Esophagus muscularis mucosa (tissue), 4 donors: ENCODE measurements around the gene ARID4B. TPM values are rescaled to one million over a fixed set of nuclear protein-coding genes. Genes with fewer than 3 reads are reported as not detected.
"Not testable (repeated sequence)": the region's sequence is repeated elsewhere in the genome, so short reads cannot be mapped to it uniquely, and the experiment has no call there.

Experiments used
- DNase-seq: peaks from one replicate; pipeline ENCODE4 v3.0.0-alpha.2; 2017; ENCODE audit errors: extremely low spot score
- H3K27ac ChIP-seq, 4 donors: fragments of 200-600 bp; sonication (generic); replicated peaks in 1 of 4; 1 replicate in 3 of 4; 2 replicates in 1 of 4; pipeline ENCODE4 v1.5.1; 2016 to 2019; ENCODE audit warnings: mild to moderate bottlenecking in 1 of 4
- H3K27me3 ChIP-seq, 4 donors: fragments of 200-600 bp; sonication (generic); one replicate each; pipeline versions ENCODE4 v1.5.1 to v1.6.0; 2016 to 2019
- H3K36me3 ChIP-seq, 4 donors: fragments of 200-600 bp; sonication (generic); one replicate each; pipeline ENCODE4 v1.5.1; 2016 to 2019
- H3K4me1 ChIP-seq, 4 donors: fragments of 200-600 bp; sonication (generic); one replicate each; pipeline ENCODE4 v1.5.1; 2016 to 2019
- H3K4me3 ChIP-seq, 4 donors: fragments of 200-600 bp; sonication (generic); 1 replicate in 2 of 4; 2 replicates in 2 of 4; pipeline ENCODE4 v1.5.1; 2016 to 2019; ENCODE audit warnings: mild to moderate bottlenecking in 4 of 4, moderate library complexity in 1 of 4
- H3K9me3 ChIP-seq, 4 donors: fragments of 200-600 bp; sonication (generic); 1 replicate in 3 of 4; 2 replicates in 1 of 4; pipeline ENCODE4 v1.5.1; 2016 to 2019
- EP300 ChIP-seq: sonication (generic); formaldehyde crosslinking; IDR thresholded peaks from one replicate; pipeline ENCODE4 v1.6.1; 2017; ENCODE audit warnings: antibody characterized with exemption
- POLR2A ChIP-seq: fragments of 450-650 bp; IDR thresholded peaks from one replicate; pipeline ENCODE4 v1.6.1; 2017; ENCODE audit warnings: antibody characterized with exemption, moderate library complexity, mild to moderate bottlenecking, low read depth
- POLR2AphosphoS5 ChIP-seq, 2 donors: sonication (generic); formaldehyde crosslinking; IDR thresholded peaks; one replicate each; pipeline ENCODE4 v1.6.1; 2017; ENCODE audit warnings: antibody characterized with exemption in 2 of 2
- WGBS: methylation state at CpG from one replicate; pipeline ENCODE4 v1.1.5; 2018; 5-methylcytosine and 5-hydroxymethylcytosine counted together
- intact Hi-C: fragments of 100-400 bp; cut with DNase I; formaldehyde crosslinking; loops from one replicate; pipeline ENCODE4 v1.15.1; 2023
- total RNA-seq, 4 donors: library from RNA; depleted of rRNA; stranded (reverse); fragments of >200 nt; gene quantifications; one replicate each; pipeline versions ENCODE4 v1.1.0 to v1.2.1, GENCODE V29; 2016
- TF ChIP-seq, protein P1 (sequence below), 3 experiments: fragments of 200-600 bp in 2 of 3; fragments of 450-650 bp in 1 of 3; sonication (generic) in 2 of 3; IDR thresholded peaks; one replicate each; pipeline ENCODE4 v1.5.1; 2017 to 2019; ENCODE audit warnings: antibody characterized with exemption in 3 of 3, mild to moderate bottlenecking in 2 of 3, moderate library complexity in 1 of 3

The ARID4B gene
- total RNA-seq, 4 donors from 2014 or later = 23.0 to 38.2 (median 29.2) TPM

DNA sequence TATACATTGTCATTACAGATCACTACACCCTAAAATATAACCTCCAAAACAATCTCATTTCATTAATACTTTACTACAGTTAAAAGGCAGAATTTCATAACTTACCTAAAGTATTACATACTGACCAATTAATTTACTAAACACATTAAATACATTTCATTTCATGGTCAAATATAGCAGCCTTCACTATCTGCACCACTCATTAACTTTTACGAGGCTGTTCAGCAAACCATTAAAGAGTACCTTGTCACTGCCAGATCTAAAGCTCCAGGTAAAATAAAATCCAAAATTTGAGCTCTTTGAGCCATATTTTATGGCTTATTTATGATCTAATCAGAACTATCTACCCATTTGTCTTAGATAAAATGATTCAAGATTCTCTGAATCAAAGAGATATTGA, 100.6 kb downstream of the ARID4B start:
- Histone ChIP-seq H3K9me3 (no peaks in the 10 kb centered on the region), H3K4me1 (no peaks in the 10 kb centered on the region), H3K27ac (no peak overlapping the region), H3K4me3 (no peak overlapping the region), H3K27me3 (no peaks in the 10 kb centered on the region), H3K36me3 (peaks cover 15 to 86% (median 46%) of the 10 kb centered on the region in 4 donors)
- WGBS = 83% methylated on average over 1 of the region's 1 CpG
- intact Hi-C loops = no loop called here
- TF ChIP-seq, protein P1, sequence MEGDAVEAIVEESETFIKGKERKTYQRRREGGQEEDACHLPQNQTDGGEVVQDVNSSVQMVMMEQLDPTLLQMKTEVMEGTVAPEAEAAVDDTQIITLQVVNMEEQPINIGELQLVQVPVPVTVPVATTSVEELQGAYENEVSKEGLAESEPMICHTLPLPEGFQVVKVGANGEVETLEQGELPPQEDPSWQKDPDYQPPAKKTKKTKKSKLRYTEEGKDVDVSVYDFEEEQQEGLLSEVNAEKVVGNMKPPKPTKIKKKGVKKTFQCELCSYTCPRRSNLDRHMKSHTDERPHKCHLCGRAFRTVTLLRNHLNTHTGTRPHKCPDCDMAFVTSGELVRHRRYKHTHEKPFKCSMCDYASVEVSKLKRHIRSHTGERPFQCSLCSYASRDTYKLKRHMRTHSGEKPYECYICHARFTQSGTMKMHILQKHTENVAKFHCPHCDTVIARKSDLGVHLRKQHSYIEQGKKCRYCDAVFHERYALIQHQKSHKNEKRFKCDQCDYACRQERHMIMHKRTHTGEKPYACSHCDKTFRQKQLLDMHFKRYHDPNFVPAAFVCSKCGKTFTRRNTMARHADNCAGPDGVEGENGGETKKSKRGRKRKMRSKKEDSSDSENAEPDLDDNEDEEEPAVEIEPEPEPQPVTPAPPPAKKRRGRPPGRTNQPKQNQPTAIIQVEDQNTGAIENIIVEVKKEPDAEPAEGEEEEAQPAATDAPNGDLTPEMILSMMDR (IDR thresholded peaks at IDR 0.05) = no peak
- no peak for TF ChIP-seq POLR2A
- no peak for DNase-seq

DNA sequence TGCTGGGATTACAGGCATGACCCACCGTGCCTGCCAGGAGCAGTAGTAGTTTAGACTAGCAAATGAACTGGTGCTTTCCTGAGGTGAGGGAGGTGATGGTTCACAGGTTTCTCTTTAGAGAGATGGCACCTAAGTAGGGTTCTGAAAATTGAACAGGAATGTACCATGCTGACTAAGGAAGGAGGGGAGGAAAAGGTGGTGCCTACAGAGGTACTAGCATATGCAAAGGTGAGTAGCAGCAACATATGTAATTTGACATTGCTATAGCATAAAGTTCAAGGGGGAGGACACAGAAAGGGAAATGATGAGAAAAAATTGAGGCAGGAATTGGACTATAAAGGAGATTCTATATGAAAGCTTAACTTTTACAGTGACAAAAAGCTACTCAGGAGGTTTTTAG, 101.0 kb downstream of the ARID4B start:
- no peak overlapping the region for H3K4me3 ChIP-seq
- WGBS = 78% methylated on average over 1 of the region's 1 CpG
- H3K9me3 ChIP-seq = no peaks in the 10 kb centered on the region
- H3K27ac ChIP-seq = no peak overlapping the region
- H3K27me3 ChIP-seq = no peaks in the 10 kb centered on the region
- TF ChIP-seq EP300 (no peak), POLR2A (no peak), POLR2AphosphoS5 (IDR thresholded peaks at IDR 0.05) (no peak)
- TF ChIP-seq, protein P1 (IDR thresholded peaks at IDR 0.05) = no peak
- H3K4me1 ChIP-seq = no peaks in the 10 kb centered on the region
- DNase-seq = no peak
- intact Hi-C loops = no loop called here
- peaks cover 18 to 87% (median 49%) of the 10 kb centered on the region in 4 donors for H3K36me3 ChIP-seq

DNA sequence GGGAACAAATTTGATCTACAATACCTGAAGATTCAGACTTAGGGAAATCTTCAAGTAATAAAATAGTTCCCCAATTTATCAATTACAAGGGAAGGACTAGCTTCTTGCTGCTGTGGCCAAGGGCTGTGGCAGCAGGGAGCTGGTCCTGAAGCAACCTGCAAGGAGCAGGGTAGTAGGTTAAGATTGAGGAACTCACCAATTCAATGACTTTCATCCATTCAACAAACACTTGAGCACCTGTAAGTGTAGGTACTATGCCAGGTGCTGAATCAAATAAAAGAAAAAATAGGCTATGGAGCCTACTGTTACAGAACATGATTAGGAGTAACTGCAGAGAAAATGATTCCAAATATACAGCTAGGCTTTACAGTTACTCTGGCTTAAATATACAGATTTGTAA, 102.7 kb downstream of the ARID4B start:
- Histone ChIP-seq H3K27me3 (no peaks in the 10 kb centered on the region), H3K4me1 (no peaks in the 10 kb centered on the region), H3K4me3 (no peak overlapping the region), H3K36me3 (peaks cover 22 to 82% (median 54%) of the 10 kb centered on the region in 4 donors), H3K9me3 (no peaks in the 10 kb centered on the region), H3K27ac (no peak overlapping the region)
- intact Hi-C loops = no loop called here
- TF ChIP-seq POLR2A = no peak
- TF ChIP-seq POLR2AphosphoS5 (IDR thresholded peaks at IDR 0.05) = no peak
- TF ChIP-seq EP300 = no peak
- TF ChIP-seq, protein P1 (IDR thresholded peaks at IDR 0.05) = no peak
- no peak for DNase-seq

DNA sequence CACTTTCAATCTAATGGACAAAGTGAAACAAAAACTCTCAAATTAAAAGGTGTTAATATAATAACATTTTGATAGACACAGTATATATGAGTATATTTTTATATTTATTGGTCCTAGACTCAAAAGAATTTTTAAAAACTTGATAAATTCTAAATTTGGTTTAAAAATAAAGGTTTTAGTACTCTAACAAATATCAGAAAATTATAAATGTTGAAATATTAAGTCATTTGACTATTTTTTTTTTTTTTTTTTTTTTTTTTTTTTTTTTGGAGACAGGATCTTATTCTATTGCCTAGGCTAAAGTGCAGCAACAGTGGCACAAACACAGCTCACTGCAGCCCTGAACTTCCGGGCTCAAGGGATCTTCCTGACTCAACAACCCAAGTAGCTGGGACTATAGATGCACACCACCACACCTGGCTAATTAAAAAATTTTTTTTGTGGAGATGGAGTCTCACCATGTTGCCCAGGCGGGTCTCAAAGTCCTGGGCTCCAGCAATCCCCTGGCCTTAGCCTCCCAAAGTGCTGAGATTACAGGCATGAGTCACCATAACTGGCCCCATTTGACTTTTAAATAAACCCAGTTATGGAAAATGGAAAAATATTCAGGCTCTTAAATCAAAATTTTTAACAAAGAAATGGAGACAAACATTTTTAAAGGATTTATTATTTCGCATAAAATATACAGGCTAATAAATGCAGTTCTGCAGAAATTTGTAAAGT, 106.2 kb downstream of the ARID4B start:
- Histone ChIP-seq H3K27ac (no peak overlapping the region), H3K9me3 (no peaks in the 10 kb centered on the region), H3K27me3 (no peaks in the 10 kb centered on the region), H3K4me1 (no peaks in the 10 kb centered on the region), H3K36me3 (peaks cover 29 to 65% (median 41%) of the 10 kb centered on the region in 4 donors), H3K4me3 (no peak overlapping the region)
- WGBS = 98% methylated on average over 3 of the region's 3 CpGs
- intact Hi-C loops = no loop called here
- no peak for DNase-seq
- TF ChIP-seq POLR2A (no peak), EP300 (no peak), POLR2AphosphoS5 (IDR thresholded peaks at IDR 0.05) (no peak)
- TF ChIP-seq, protein P1 (IDR thresholded peaks at IDR 0.05) = no peak

DNA sequence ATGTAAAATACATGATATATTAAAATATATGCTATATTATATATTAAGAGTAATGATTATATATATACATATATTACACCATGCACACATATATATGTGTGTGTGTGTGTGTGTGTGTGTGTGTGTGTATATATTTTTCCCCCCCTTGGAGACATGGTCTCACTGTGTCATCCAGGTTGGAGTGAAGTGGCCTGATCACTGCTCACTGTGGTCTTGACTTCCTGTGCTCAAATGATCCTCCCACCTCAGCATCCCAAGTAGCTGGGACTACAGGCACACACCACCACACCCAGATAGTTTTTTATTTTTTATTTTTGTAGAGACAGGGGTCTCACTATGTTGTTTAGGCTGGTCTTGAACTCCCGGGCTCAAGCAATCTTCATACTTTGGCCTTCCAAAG, 112.5 kb downstream of the ARID4B start:
- H3K9me3 ChIP-seq = no peaks in the 10 kb centered on the region
- no peaks in the 10 kb centered on the region for H3K4me1 ChIP-seq
- TF ChIP-seq, protein P1 (IDR thresholded peaks at IDR 0.05) = no peak
- no peak for TF ChIP-seq POLR2AphosphoS5 (IDR thresholded peaks at IDR 0.05)
- TF ChIP-seq POLR2A = no peak
- no peak for TF ChIP-seq EP300
- WGBS = 100% methylated on average over 1 of the region's 1 CpG
- H3K27me3 ChIP-seq = no peaks in the 10 kb centered on the region
- H3K27ac ChIP-seq = no peak overlapping the region
- no peak overlapping the region for H3K4me3 ChIP-seq
- peaks cover 16 to 51% (median 35%) of the 10 kb centered on the region in 4 donors for H3K36me3 ChIP-seq
- intact Hi-C loops = no loop called here
- no peak for DNase-seq

DNA sequence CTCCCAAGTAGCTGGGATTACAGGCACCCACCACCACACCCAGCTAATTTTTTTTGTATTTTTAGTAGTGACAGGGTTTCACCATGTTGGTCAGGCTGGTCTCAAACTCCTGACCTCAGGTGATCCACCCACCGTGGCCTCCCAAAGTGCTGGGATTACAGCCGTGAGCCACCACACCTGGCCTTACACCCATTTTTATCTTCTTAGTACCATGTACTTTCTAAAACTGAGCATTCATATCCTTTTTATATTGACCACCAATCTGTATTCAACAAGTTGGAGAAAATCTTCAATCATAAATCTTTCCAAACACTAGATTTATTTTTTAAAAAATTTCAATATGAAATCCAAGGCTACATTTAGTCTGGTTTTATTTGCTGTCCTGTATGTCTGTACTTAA, 113.0 kb downstream of the ARID4B start:
- H3K36me3 ChIP-seq = peaks cover 17 to 52% (median 36%) of the 10 kb centered on the region in 4 donors
- H3K27ac ChIP-seq, H3K27me3 ChIP-seq, H3K4me3 ChIP-seq, DNase-seq, H3K9me3 ChIP-seq, H3K4me1 ChIP-seq, intact Hi-C loops: not testable (repeated sequence)
- WGBS = 96% methylated on average over 2 of the region's 2 CpGs
